HG02571 (cell line): ENCODE data around the gene ZNF416.

Experiments used
- ATAC-seq: cut with Tn5 transposase; IDR thresholded peaks from one replicate; pipeline ENCODE4 v1.9.1; 2021; ENCODE audit warnings: mild to moderate bottlenecking, moderate library complexity; ENCODE audit not compliant: unreplicated experiment

The ZNF416 gene

DNA sequence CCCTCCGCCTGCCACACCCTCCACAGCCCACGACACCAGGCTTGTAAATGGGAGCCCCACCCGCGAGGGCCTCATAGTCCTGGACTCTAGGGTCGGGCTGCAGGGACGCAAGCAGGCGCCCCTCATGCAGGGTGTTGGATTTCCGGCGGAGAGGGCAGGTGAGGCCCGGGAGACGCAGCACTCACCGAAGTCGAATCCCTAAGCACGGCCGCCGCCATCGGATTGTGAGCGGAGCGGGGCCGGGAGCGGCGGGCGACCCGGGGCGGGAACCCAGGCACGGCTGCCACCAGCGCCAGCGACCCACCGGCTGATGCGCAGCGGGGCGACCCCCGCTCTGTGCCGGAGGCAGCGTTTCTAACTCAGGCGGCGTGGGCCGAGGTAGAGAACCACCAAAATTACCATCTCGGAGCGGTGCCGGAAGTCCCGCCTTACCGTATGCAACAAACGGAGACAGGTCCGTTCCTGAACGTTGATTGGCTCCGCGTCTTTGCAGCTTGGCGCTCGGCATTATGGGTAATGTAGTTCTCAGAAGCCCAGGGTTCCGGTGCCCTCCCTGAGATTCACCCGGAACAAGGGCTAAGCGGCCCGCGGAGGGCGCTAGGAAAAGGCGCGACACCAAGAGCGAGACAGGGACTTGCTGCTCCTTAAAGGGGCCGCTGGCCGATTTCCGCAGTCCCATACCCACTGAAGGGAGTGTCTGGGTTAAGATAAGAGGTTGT lies at the start of gene ZNF416:
ZNF416 (minus strand) TSS at position 425 of the 719 bp plus-strand sequence; CDS start at position 218, 207 bp downstream.
- peak; percentile 91 for ATAC-seq

DNA sequence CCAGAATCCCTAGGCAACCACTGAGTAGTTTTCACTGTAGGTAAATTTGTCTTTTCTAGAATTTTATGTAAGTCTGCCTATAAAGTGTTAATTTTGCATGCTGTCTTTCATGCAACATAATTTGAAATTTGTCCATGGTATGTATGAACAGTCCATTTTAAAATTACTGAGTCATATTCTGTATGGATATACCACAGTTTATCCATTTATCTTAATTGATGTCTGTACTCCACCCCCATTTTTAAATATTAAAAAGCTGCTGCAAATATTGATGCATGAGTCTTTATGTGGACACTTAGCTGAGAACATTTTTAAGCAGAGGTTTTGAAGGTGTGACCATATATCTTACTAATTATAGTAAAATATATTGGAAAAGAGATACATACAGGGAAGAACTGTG lies 44.4 kb upstream of the ZNF416 start:
- ATAC-seq = no peak

DNA sequence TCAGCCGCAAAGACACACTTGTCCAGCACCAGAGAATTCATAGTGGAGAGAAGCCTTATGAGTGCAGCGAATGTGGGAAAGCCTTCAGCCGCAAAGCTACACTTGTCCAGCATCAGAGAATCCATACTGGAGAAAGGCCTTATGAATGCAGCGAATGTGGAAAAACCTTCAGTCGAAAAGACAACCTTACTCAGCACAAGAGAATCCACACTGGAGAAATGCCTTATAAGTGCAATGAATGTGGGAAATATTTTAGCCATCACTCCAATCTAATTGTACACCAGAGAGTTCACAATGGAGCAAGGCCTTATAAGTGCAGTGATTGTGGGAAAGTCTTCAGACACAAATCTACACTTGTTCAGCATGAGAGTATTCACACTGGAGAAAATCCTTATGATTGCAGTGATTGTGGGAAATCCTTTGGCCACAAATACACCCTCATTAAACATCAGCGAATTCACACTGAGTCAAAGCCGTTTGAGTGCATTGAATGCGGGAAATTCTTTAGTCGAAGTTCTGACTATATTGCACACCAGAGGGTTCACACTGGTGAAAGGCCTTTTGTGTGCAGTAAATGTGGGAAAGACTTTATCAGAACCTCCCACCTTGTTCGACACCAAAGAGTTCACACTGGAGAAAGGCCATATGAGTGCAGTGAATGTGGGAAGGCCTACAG lies 42.1 kb upstream of the ZNF416 start:
- ATAC-seq = no peak

DNA sequence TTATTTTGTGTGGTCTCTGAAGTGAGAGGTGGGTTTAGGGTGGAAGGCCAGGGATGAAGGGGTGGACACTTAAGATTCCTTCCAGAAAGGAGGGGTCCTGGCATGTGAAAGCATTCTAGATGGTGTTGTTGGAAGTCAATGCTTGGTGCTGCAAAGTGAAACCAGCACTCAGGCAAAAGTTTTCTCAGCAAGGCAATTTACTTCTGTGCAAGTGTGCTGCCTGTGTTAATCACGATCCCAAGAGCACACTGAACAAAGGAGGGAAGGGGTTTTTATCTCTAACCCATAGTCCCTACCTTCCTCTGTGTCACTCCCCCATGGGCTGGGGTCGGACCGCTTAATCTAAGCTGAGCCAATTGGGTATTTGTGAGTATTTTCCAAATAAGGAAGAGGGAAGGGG lies 36.6 kb upstream of the ZNF416 start:
- no peak for ATAC-seq

DNA sequence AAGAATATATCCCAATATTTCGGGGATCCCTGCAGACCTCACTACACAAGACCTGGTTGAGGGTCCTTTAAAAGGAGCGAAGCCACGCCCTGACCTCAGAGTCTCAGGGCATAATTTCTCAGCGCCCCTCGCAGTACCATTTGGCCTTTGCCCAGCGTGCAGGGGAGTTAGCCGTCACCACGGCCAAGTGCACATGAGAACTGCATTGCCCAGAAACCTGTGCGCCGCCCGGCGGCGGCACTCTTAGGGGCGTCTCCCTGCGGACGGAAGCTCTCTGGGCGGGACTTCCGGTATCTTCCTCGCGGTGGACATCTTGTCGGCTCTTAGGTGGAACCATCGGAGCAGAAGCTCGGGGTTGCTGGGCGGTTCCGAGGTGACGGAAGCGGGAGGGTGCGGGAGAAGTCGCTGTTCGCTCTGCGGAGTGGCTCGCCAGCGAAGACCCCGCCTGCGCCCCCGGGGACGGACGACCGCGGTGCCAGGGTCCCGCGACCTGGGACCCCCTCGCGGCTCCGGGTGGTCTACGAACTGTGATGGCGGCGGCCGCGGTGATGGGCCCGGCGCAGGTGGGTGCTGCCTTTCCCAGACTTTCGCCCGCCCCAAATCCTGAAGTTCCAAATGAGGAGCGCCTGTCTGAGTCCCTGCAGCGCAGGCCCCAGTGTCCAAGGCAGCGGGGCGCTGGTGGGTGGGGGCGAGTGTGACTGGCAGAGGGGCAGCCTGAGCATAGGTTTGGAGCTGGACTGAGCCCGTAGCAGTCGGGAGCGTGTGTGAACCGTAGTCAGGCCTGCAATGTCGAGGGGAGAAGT lies 35.4 kb upstream of the ZNF416 start, which contains the start of gene ZNF134:
ZNF134 (plus strand) TSS at position 302 of the 803 bp plus-strand sequence. CDS start 5,227 bp downstream, outside the sequence.
- ATAC-seq = peak; percentile 81

DNA sequence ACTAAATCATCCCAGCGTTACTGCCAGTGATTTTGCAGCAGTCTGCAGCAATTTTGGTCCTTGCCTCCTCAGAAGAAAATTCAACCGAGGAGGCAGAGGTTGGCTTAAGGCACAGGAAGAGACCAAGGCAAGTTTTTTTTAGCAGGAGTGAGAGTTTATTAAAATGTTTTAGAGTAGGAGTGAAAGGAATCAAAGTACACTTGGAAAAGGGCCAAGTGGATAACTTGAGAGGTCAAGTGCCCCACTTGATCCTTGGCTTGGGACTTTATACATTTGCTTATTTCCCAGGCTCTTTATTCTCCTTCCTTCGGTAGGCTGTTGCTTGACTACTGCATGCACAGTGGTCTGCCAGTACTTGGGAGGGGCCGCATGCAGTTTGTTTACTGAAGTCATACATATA lies 32.4 kb upstream of the ZNF416 start:
- no peak for ATAC-seq

DNA sequence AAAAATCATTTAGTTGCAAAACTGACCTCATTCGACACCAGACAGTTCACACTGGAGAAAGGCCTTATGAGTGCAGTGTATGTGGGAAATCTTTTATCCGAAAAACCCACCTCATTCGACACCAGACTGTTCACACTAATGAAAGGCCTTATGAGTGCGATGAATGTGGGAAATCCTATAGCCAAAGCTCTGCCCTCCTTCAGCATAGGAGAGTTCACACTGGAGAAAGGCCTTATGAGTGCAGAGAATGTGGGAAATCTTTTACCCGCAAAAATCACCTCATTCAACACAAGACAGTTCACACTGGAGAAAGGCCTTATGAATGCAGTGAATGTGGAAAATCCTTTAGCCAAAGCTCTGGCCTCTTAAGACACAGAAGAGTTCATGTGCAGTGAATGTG lies 28.2 kb upstream of the ZNF416 start:
- ATAC-seq = no peak

DNA sequence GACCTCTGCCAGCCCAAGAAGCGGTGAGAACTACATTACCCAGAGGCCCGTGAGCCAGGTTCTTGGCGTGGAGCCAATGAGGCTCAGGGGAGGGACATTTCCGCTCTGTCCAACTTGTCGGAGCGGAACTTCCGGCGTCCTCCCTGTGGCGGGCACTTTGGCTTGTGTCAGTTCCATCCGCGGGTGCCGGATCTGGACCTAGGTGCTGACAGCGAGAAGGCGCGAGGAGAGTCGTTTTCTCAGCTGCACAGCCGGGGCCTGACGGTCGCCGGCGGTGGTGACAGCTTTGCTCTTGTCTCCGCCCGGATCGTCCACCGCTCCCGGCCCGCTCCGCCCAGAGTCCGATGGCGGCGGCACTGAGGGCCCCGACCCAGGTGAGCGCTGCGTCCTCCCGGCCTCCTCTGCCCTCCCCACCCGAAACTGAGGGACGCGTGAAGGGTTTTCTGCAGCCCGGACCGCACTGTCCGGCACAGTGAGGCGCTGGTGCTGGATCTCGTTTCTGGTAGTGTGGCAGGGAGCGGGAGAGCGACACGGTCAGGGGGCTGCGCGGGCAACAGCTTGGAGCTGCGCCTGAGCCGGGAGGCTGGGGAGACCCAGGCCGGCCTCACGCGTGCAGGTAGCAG lies 21.2 kb upstream of the ZNF416 start, which contains the start of gene ZNF530:
ZNF530 (plus strand) TSS at position 125 of the 623 bp plus-strand sequence. CDS start 4,461 bp downstream, outside the sequence.
- ATAC-seq = peak; percentile 90

DNA sequence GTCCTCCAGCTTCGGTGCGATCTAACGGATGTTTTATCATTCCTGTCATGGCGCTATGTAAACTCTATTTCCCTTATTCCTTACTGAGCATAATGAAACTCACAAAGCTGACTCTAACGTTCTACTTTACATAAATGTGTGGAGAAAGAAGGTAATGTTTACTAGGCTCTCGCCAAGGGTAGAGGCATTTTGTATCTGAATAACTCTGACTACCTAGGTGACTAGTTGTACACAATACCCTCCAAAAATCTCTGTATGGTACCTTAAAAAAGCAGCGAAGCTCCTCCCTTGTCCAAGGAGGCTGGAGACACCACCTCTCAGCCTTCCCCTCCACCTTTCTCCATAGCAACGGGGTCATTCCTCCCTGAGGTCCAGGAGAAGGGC lies 20.7 kb upstream of the ZNF416 start:
- peak; percentile 21 for ATAC-seq

DNA sequence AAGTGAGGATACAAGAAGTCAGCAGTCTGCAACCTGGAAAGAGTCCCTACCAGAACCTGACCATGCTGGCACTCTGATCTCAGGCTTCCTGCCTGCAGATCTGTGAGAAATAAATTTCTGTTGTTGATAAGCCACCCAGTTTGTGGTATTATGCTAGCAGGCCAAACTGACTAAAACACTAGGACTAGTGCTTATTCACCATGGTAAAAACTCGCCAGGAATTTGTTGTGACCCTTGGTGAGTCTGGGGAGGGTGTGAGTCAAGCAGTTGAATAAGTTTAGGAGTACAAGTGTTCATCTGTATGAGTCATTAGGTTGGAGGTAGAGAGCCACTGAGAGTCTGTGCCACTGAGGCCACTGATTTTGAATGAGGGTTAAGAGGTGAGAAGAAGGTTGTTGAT lies 8.8 kb upstream of the ZNF416 start:
- ATAC-seq = no peak

DNA sequence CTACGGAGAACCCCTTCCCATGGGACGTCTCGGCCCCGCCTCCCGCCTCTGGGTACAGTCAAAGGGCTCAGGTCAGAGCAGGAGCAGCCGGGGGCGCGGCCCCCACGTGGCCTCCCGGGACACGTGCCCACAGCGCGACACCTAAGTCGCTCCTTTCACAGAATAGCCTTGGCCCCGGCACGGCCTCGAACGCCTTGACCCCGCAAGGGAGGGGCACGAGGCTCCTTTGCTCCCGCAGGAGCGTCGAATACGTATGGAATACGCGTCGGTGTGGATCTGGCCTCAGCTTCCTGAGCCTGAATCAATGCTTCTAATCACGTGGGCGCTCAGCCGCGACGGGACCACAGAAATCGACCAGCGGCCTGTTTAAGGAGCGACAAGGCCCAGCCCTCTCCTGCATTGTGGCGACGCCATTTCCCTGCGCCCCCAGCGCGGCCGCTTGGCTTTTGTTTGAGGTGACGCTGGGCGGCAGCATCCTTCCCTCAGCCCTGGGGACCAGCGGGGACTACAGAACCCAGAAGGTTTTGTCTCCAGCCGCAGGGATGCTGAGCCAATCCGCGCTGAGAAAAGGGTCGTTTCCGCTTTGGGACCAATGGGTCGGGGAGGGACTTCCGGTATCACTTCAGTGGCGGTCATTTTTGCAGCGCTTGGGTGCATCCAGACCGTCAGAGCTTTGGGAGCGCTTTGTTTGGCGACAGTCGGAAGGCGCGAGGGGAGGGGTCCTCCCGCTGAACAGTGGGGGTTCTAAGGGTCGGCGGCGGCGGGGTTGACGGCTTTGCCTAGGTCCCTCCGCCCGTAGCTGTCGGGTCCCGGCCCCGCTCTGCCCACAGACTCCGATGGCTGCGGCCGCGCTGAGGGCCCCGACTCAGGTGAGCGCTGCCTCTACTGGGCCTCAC lies 5.1 kb upstream of the ZNF416 start, which contains the start of gene ZIK1:
ZIK1 (plus strand) TSS at position 625 of the 896 bp plus-strand sequence; CDS start at position 837, 212 bp downstream.
- peak; percentile 61 for ATAC-seq

DNA sequence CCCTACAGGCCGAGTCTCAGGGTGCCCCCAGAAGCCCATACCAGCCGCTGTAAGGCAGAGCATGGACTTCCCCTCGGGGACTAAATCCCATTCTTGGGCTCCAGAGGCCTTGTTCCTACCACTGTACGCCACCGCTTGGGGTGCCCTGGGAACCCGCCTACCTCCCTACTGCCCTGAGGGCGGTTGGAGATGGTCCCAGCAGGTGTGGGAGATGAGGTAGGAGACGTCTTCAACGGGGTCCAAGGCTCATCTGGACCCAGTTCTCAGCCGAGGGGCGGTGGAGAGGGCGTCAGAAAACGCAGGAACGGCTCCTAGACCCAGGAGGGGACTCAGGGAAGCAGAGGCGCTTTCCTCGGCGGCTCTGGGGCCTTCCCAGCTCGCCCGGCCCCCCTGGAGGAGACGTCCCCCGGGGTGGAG lies 4.4 kb upstream of the ZNF416 start:
- ATAC-seq = no peak

DNA sequence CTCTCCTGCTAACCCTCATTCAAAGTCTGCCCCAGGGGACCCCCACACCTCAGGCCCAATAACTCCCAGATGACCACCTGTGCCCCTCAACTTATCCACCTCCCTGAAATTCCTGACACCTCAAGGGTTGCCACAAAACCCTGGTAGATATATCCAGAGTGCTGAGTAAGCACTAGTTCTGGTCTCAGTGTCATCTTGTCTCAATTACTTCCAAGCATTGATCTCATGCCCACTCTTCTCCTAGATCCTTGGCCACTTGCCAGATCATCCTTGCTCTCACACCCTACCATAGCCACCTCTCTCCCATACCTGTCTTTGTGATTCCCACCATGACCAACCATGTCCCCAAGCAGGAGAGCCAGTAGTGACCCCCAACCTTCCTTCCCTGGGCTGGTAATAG lies 2.0 kb downstream of the ZNF416 start:
- no peak for ATAC-seq

DNA sequence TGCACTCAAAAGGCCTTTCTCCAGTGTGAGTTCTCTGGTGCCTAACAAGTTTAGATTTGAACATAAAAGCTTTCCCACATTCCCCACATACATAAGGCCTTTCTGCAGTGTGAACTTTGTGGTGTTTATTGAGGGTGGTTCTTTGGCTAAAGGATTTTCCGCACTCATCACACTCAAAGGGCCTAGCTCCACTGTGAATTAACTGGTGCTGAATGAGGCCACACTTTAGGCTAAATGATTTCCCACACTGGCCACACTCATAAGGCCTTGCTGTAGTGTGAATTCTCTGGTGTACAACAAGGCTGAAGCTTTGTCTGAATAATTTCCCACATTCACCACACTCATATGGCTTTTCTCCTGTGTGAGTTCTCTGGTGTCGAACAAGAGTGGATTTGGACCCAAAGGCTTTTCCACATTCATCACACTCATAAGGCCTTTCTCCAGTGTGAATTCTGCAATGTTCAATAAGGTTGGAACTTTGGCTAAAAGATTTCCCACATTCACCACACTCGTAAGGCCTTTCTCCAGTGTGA lies 6.2 kb downstream of the ZNF416 start:
- ATAC-seq = no peak

DNA sequence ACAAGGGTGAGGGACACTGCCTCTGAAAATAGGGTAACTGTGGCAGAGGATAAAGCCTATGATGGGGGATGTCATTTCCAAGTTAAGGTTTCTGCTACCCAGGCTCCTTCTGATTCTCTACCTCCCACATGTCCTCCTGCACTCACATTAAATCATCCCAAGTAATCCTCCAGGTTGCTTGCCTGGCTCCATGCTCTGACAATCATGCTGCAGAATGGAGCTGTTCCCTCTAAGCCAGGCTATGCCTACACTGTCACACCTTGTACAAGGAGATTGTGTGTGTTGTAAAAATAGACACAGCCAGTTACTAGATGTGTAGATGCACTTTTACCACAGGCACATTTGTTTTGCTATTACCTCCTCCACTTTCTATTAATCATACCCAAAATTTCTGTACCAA lies 8.0 kb downstream of the ZNF416 start:
- no peak for ATAC-seq

DNA sequence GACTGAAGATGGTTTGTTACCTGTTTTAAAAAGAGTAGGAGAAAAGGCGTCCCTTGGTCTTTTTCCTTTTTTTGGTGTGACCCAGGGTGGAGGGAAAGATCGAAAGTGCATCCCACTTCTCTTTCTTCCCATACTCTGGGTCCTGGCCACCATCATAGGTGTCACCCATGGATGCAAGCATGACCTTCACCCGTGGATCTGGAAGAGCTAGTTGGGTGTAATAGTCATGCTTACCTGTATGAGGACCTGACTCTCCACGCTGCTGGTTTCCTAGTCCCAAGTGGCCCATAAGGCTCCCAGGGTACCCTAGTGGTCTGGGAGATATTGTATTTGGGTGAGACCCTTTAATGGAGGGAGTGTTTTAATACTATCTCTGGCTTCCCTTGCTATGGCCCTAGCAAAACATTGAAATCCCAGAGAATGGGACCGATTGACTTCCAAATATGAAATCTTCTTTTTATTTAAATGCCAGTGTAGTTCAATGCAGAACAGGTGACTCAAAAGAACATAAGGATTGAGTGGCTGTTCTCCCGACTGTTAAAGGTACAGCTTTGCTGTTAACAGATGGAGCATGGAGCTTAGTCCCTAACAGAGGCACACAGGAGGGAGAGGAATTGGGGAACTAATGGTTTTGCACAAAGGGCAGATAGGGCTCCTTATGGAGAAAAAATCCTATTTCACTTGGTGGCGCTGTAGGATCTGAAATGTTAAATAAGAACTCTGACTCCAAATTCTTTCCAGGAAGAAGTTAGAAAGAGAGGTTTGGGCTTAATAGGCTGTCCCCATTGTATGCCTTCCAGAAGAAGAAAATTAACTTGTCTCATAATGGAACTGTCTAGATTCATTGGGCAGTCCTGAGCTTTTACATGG lies 12.1 kb downstream of the ZNF416 start:
- ATAC-seq = no peak

DNA sequence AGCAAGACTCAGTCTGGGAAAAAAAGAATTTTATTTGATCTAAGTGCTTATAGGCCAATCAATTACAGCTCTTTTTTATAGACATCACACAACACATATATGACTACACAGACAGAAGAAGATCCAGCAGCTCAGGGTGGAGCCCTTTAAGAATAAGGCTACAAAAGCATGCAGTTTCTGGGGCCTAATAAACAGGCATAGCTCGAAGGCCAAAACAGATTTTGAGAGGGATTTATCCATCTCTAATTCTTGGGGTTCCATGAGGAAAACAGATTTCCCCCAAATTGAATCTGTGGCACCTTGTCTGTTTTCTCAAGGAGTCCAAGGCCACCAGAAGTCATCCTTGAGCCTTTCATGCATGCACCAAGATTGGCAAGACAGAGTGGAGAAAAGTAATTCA lies 15.2 kb downstream of the ZNF416 start:
- ATAC-seq = no peak

DNA sequence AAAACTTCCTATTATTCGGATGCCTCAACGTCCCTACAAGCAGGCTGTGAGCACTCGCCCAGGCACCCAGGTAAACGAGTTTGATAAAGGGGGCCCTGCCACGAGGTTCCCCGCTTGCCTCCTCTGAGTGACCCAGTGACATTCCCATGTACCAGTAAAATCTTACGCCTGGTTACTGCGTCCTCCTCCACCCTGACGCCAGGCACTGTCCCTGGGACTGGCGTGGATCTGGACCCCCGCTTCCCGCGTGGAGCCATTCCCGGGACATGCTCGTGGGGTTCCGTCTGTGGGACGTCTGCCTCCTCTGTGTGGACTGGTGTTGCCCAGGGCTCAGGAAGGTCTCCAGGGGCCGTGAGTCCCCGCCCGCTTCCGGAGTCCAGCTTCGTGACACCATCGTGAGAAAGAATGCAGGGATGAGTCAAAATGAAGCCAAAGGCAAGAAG lies 18.6 kb downstream of the ZNF416 start:
- ATAC-seq = no peak
